HG03469 (cell line): ENCODE measurements around the gene SOX9.

ENCODE experiments used
- ATAC-seq: cut with Tn5 transposase; IDR thresholded peaks from one replicate; pipeline ENCODE4 v1.9.1; 2021; ENCODE audit warnings: mild to moderate bottlenecking, moderate library complexity, moderate number of reproducible peaks; ENCODE audit not compliant: unreplicated experiment

SOX9 gene

GRCh38 chr17:72152387-72152929, 31.6 kb downstream of the SOX9 start:
- ATAC-seq, result no peak

GRCh38 chr17:72158895-72159885, 38.4 kb downstream of the SOX9 start:
- no peak for ATAC-seq

GRCh38 chr17:72162569-72162968, 41.7 kb downstream of the SOX9 start:
- no peak for ATAC-seq

- no peak for ATAC-seq
These were observed 42.7 kb downstream of the SOX9 start for GRCh38 chr17:72163474-72163873.

GRCh38 chr17:72164158-72164739, 43.4 kb downstream of the SOX9 start:
- no peak for ATAC-seq

- no peak for ATAC-seq
These were observed 44.5 kb downstream of the SOX9 start for GRCh38 chr17:72165192-72165866.

- no peak for ATAC-seq
These were observed 45.1 kb downstream of the SOX9 start for GRCh38 chr17:72165867-72166439.

- ATAC-seq, result no peak
These were observed 46.8 kb downstream of the SOX9 start for GRCh38 chr17:72167593-72167992.

GRCh38 chr17:72169823-72170222, 49.0 kb downstream of the SOX9 start:
- no peak for ATAC-seq

GRCh38 chr17:72171703-72172667, 51.2 kb downstream of the SOX9 start:
- ATAC-seq, result no peak

- ATAC-seq, result no peak
These were observed 52.8 kb downstream of the SOX9 start for GRCh38 chr17:72173499-72174116.

GRCh38 chr17:72175263-72175662, 54.4 kb downstream of the SOX9 start:
- ATAC-seq, result no peak
